GM12878 (cell line): ENCODE results near the gene CIB2. TPM values are rescaled to one million over a fixed set of nuclear protein-coding genes. Genes with fewer than 3 reads are reported as not detected.
"Not testable (repeated sequence)": the region's sequence is repeated elsewhere in the genome, so short reads cannot be mapped to it uniquely, and the experiment has no call there.

ENCODE experiments used
- ATAC-seq: fragments of 200-7000 bp; cut with Tn5 transposase; 3 replicates; pipeline ENCODE4 v1.9.1; 2020; ENCODE audit warnings: mild to moderate bottlenecking, moderate library complexity
- BruUV-seq: library from RNA; stranded (reverse); fragments of 400-500 nt; replicated peaks from 2 replicates; lab custom pipeline; 2021; lab: Mats Ljungman, UMichigan
- CTCF ChIA-PET: fragments of 300-600 bp; sonication (Branson Sonifier 250); formaldehyde crosslinking; extraction: SDS; loops from one replicate; lab custom pipeline; 2021; ENCODE audit warnings: inconsistent platforms; lab: Yijun Ruan, JAX
- POLR2A ChIA-PET: fragments of 350-600 bp; formaldehyde crosslinking; extraction: SDS; loops from one replicate; lab custom pipeline; 2021; ENCODE audit warnings: inconsistent platforms; lab: Charles Lee
- RAD21 ChIA-PET: fragments of 300-600 bp; sonication (Branson Sonifier 250); formaldehyde crosslinking; loops from one replicate; lab custom pipeline; 2023; ENCODE audit warnings: antibody characterized with exemption; ENCODE audit not compliant: unreplicated experiment; lab: Charles Lee
- SMC1A ChIA-PET: fragments of 300-600 bp; sonication (Branson Sonifier 250); formaldehyde crosslinking; loops from one replicate; lab custom pipeline; 2023; ENCODE audit not compliant: unreplicated experiment, uncharacterized antibody; lab: Charles Lee
- DNase-seq: peaks from one replicate; pipeline ENCODE4 v3.0.0-alpha.2; 2011; ENCODE audit warnings: low read depth, low spot score
- FAIRE-seq: peaks from 3 replicates; lab custom pipeline; 2011; peaks lifted over from hg19 to GRCh38; lab: Jason Lieb, UNC
- H2AFZ ChIP-seq: 2 replicates; pipeline ENCODE4 v1.6.0; 2011; ENCODE audit warnings: low read depth, low read length, control low read depth; ENCODE audit not compliant: control insufficient read depth
- H3K27ac ChIP-seq: 2 replicates; pipeline ENCODE4 v1.5.1; 2011; ENCODE audit warnings: control low read depth; ENCODE audit not compliant: control insufficient read depth, insufficient read depth
- H3K27me3 ChIP-seq, 2 experiments: replicated peaks in 1 of 2; 2 replicates each; pipeline versions ENCODE4 v1.6.0 to v1.6.1; 2011; ENCODE audit warnings: low read length in 1 of 2; ENCODE audit not compliant: control insufficient read depth in 2 of 2, insufficient read depth in 2 of 2
- H3K36me3 ChIP-seq, 2 experiments: 2 replicates each; pipeline ENCODE4 v1.5.1; 2011; ENCODE audit warnings: low read length in 1 of 2; ENCODE audit not compliant: control insufficient read depth in 2 of 2, insufficient read depth in 2 of 2
- H3K4me1 ChIP-seq: 2 replicates; pipeline ENCODE4 v1.6.1; 2011; ENCODE audit warnings: mild to moderate bottlenecking, low read length, moderate library complexity, mixed read lengths; ENCODE audit not compliant: control insufficient read depth, insufficient read depth
- H3K4me2 ChIP-seq: 2 replicates; pipeline ENCODE4 v1.6.0; 2011; ENCODE audit warnings: control low read depth; ENCODE audit not compliant: control insufficient read depth, insufficient read depth
- H3K4me3 ChIP-seq: fragments of 200-600 bp; sonication (generic); 2 replicates; pipeline ENCODE4 v1.5.1; 2016
- H3K79me2 ChIP-seq: 2 replicates; pipeline ENCODE4 v1.6.0; 2011; ENCODE audit warnings: low read length; ENCODE audit not compliant: control insufficient read depth, insufficient read depth
- H3K9ac ChIP-seq: 2 replicates; pipeline ENCODE4 v1.8.0; 2011; ENCODE audit warnings: low read length, control low read depth, mixed read lengths; ENCODE audit not compliant: control insufficient read depth, insufficient read depth
- H3K9me3 ChIP-seq: replicated peaks from 3 replicates; pipeline ENCODE4 v1.5.1; 2011; ENCODE audit warnings: mild to moderate bottlenecking, low read length; ENCODE audit not compliant: control insufficient read depth, insufficient read depth
- H4K20me1 ChIP-seq: 2 replicates; pipeline ENCODE4 v1.6.0; 2011; ENCODE audit not compliant: control insufficient read depth, insufficient read depth
- GATAD2B ChIP-seq: fragments of 450-650 bp; conservative IDR thresholded peaks from 2 replicates; pipeline ENCODE4 v1.6.1; 2017; ENCODE audit warnings: low read depth, mild to moderate bottlenecking, moderate library complexity
- MLLT1 ChIP-seq: fragments of 450-650 bp; IDR thresholded peaks from 2 replicates; pipeline ENCODE4 v1.6.1; 2016; ENCODE audit warnings: mild to moderate bottlenecking
- NBN ChIP-seq: fragments of 450-650 bp; IDR thresholded peaks from 2 replicates; pipeline ENCODE4 v1.6.1; 2016
- NR2F1 ChIP-seq: fragments of 450-650 bp; conservative IDR thresholded peaks from 2 replicates; pipeline ENCODE4 v1.6.1; 2017; ENCODE audit warnings: mild to moderate bottlenecking
- SMARCA5 ChIP-seq: fragments of 450-650 bp; IDR thresholded peaks from 2 replicates; pipeline ENCODE4 v1.6.1; 2017; ENCODE audit warnings: mild to moderate bottlenecking
- ZNF217 ChIP-seq: fragments of 450-650 bp; IDR thresholded peaks from 2 replicates; pipeline ENCODE4 v1.6.1; 2017; ENCODE audit warnings: antibody characterized with exemption, mild to moderate bottlenecking
- WGBS: methylation state at CpG from one replicate; pipeline ENCODE4 v1.1.6; 2016; ENCODE audit warnings: low lambda C conversion rate; ENCODE audit not compliant: insufficient replicate concordance, insufficient coverage; ENCODE audit errors: missing lambda C conversion rate; 5-methylcytosine and 5-hydroxymethylcytosine counted together
- in situ Hi-C: fragments of 300-500 bp; cut with MboI; formaldehyde crosslinking; loops from 9 replicates; pipeline ENCODE4 v1.14.3; 2018; ENCODE audit warnings: mixed read lengths
- intact Hi-C: fragments of 100-400 bp; cut with micrococcal nuclease; formaldehyde crosslinking; loops from one replicate; pipeline ENCODE4 v1.14.2; 2022; ENCODE audit not compliant: unreplicated experiment
- polyA plus RNA-seq, 11 experiments: library from polyadenylated mRNA; depleted of rRNA in 4 of 11; unstranded in 6 of 11; stranded (reverse) in 5 of 11; fragments of >200 nt; fragmentation: Nextera tagmentation in 4 of 11; fragmentation: Illumina TruSeq in 1 of 11; extraction: Ambion mirVana in 4 of 11; extraction: Trizol in 1 of 11; gene quantifications; 1 replicate in 1 of 11; 2 replicates in 10 of 11; pipeline versions ENCODE4 v1.2.1 to v1.2.3, GENCODE V29; 2011 to 2016; ENCODE audit warnings: inconsistent platforms in 2 of 11, missing spikeins in 2 of 11, low read depth in 1 of 11
- total RNA-seq, 4 experiments: library from RNA; depleted of rRNA in 3 of 4; stranded (reverse); fragments of >200 nt in 3 of 4; fragmentation: Illumina TruSeq in 1 of 4; extraction: Trizol in 1 of 4; gene quantifications; 2 replicates each; pipeline versions ENCODE4 v1.2.1 to v1.2.3, GENCODE V29; 2013 to 2021

CIB2 gene
- total and polyA plus RNA-seq, 10 of the 15 experiments (the other 5 are each of a cell fraction or from before 2014, with no cell fraction given), result 0.56 to 12.1 (median 7.1) TPM

GRCh38 chr15:78151075-78151474 lies 19.8 kb upstream of the CIB2 start:
- intact Hi-C loops, result loop anchor here (2.0 kb wide), 1 partner anchor 16 kb away; no protein-coding TSS in a partner anchor

More at GRCh38 chr15:78151075-78151474, 19.8 kb upstream of the CIB2 start:
- H2AFZ ChIP-seq, FAIRE-seq, H3K27me3 ChIP-seq, H4K20me1 ChIP-seq, H3K9me3 ChIP-seq, DNase-seq: not testable (repeated sequence)
- Histone ChIP-seq H3K9ac (peak overlapping the region; percentile 40), H3K4me1 (peaks cover 13% of the 10 kb centered on the region), H3K79me2 (peaks cover 67% of the 10 kb centered on the region), H3K27ac (peak overlapping the region; percentile 82), H3K36me3 (peaks cover 0 to 12% of the 10 kb centered on the region in 2 experiments; a peak in 2 of 4 replicates)
- peak; percentile 5 for ATAC-seq
- in situ Hi-C loops, result loop anchor here (25.0 kb wide), 1 partner anchor 836 kb away; no protein-coding TSS in a partner anchor
- SMC1A ChIA-PET, result interaction anchor here (1.0 to 8.2 kb wide), 4 partner anchors 12 to 44 kb away, joined by 3 to 152 read pairs (median 6); no protein-coding TSS in a partner anchor
- 77% methylated on average over 8 of the region's 8 CpGs for WGBS
- CTCF ChIA-PET, result interaction anchor here (1.1 to 4.5 kb wide), 6 partner anchors 11 to 44 kb away, joined by 3 to 38 read pairs (median 10); partner anchors contain the start of gene CIB2
- TF ChIP-seq NR2F1, result peak; percentile 61
- TF ChIP-seq NBN, result peak; percentile 64; the same call in 1 of the 2 replicates
- TF ChIP-seq MLLT1, result peak; percentile 52
- peak; percentile 68; the same call in 1 of the 2 replicates for TF ChIP-seq ZNF217
- TF ChIP-seq GATAD2B, result 0 out of 2 replicates have a peak, but pooled peaks have one; percentile 33
- peak; percentile 44; the same call in 1 of the 2 replicates for TF ChIP-seq SMARCA5
- TF ChIP-seq, all 136 proteins: peak for 6; not testable (repeated sequence) for 130
- H3K4me2 ChIP-seq, result peak overlapping the region; percentile 92
- ChIA-PET POLR2A (interaction anchor here (0.7 to 4.8 kb wide), 3 partner anchors 12 to 22 kb away, joined by 3 to 75 read pairs (median 29); no protein-coding TSS in a partner anchor), RAD21 (interaction anchor here (0.5 to 7.3 kb wide), 5 partner anchors 17 to 81 kb away, joined by 3 to 53 read pairs (median 7); partner anchors contain the start of gene CIB2)
- H3K4me3 ChIP-seq, result peak overlapping the region; percentile 85
- not testable (repeated sequence) for BruUV-seq
